ENCODE results near the gene CLMN.

CLMN gene

GRCh38 chr14:95318399-95319311 is 1.1 kb downstream of the CLMN start:
- DNase-seq, result no peak

- DNase-seq, result no peak
Measured at GRCh38 chr14:95317817-95318343, 1.8 kb downstream of the CLMN start.

- no peak for DNase-seq
Measured at GRCh38 chr14:95316821-95317220, 2.9 kb downstream of the CLMN start.

GRCh38 chr14:95315579-95315978 is 4.1 kb downstream of the CLMN start:
- no peak for DNase-seq

- no peak for DNase-seq
Measured at GRCh38 chr14:95315156-95315555, 4.6 kb downstream of the CLMN start.

GRCh38 chr14:95314609-95315008 is 5.1 kb downstream of the CLMN start:
- no peak for DNase-seq

- no peak for DNase-seq
Measured at GRCh38 chr14:95313707-95314106, 6.0 kb downstream of the CLMN start.

GRCh38 chr14:95313190-95313589 is 6.5 kb downstream of the CLMN start:
- no peak for DNase-seq

GRCh38 chr14:95312311-95312710 is 7.4 kb downstream of the CLMN start:
- DNase-seq, result no peak

- DNase-seq, result no peak
Measured at GRCh38 chr14:95311752-95312151, 8.0 kb downstream of the CLMN start.

- DNase-seq, result no peak
Measured at GRCh38 chr14:95310635-95311380, 8.9 kb downstream of the CLMN start.

- no peak for DNase-seq
Measured at GRCh38 chr14:95309261-95310051, 10.3 kb downstream of the CLMN start.

GRCh38 chr14:95308073-95308472 is 11.6 kb downstream of the CLMN start:
- DNase-seq, result no peak

GRCh38 chr14:95307402-95308041 is 12.2 kb downstream of the CLMN start:
- DNase-seq, result no peak

- DNase-seq, result no peak
Measured at GRCh38 chr14:95305940-95306339, 13.8 kb downstream of the CLMN start.

- no peak for DNase-seq
Measured at GRCh38 chr14:95305145-95305544, 14.6 kb downstream of the CLMN start.

- no peak for DNase-seq
Measured at GRCh38 chr14:95304342-95304741, 15.4 kb downstream of the CLMN start.

GRCh38 chr14:95303552-95303951 is 16.2 kb downstream of the CLMN start:
- DNase-seq, result peak; percentile 22

- no peak for DNase-seq
Measured at GRCh38 chr14:95302667-95303506, 16.8 kb downstream of the CLMN start.

- DNase-seq, result no peak
Measured at GRCh38 chr14:95301527-95302187, 18.1 kb downstream of the CLMN start.

All from NCI-H1092 treated with DMSO at 0.1 percent for 48 hours (cell line).